BJ (cell line): ENCODE measurements around the gene DLL3. TPM values are rescaled to one million over a fixed set of nuclear protein-coding genes. Genes with fewer than 3 reads are reported as not detected.

Source experiments
- CTCF ChIA-PET: fragments of 350-600 bp; formaldehyde crosslinking; extraction: SDS; loops from one replicate; lab custom pipeline; 2021; ENCODE audit warnings: antibody characterized with exemption, inconsistent platforms; lab: Yijun Ruan, JAX
- POLR2A ChIA-PET: fragments of 300-600 bp; sonication (Branson Sonifier 250); formaldehyde crosslinking; extraction: SDS; loops from one replicate; lab custom pipeline; 2021; ENCODE audit warnings: antibody characterized with exemption; lab: Charles Lee
- DNase-seq: peaks from one replicate; pipeline ENCODE4 v3.0.0-alpha.2; 2011; ENCODE audit warnings: low read depth
- H3K27me3 ChIP-seq: 2 replicates; pipeline ENCODE4 v1.6.0; 2011; ENCODE audit warnings: low read length; ENCODE audit not compliant: control insufficient read depth, insufficient read depth
- H3K36me3 ChIP-seq: 2 replicates; pipeline ENCODE4 v1.5.1; 2011; ENCODE audit warnings: low read length; ENCODE audit not compliant: control insufficient read depth, insufficient read depth
- H3K4me3 ChIP-seq: 2 replicates; pipeline ENCODE4 v1.5.1; 2011; ENCODE audit warnings: low read depth, mild to moderate bottlenecking, control low read depth, low read length
- polyA plus RNA-seq: library from polyadenylated mRNA; depleted of rRNA; stranded (reverse); fragments of >200 nt; gene quantifications from 2 replicates; pipeline ENCODE4 v1.2.3, GENCODE V29; 2011
- TF ChIP-seq, protein P1 (sequence below): IDR thresholded peaks from 2 replicates; pipeline ENCODE4 v1.5.1; 2011; ENCODE audit warnings: low read depth, mild to moderate bottlenecking, control low read depth, inconsistent platforms, low read length, moderate library complexity; ENCODE audit not compliant: insufficient read depth

Gene DLL3
- polyA plus RNA-seq, 1 experiment, result 1.0 TPM

DNA sequence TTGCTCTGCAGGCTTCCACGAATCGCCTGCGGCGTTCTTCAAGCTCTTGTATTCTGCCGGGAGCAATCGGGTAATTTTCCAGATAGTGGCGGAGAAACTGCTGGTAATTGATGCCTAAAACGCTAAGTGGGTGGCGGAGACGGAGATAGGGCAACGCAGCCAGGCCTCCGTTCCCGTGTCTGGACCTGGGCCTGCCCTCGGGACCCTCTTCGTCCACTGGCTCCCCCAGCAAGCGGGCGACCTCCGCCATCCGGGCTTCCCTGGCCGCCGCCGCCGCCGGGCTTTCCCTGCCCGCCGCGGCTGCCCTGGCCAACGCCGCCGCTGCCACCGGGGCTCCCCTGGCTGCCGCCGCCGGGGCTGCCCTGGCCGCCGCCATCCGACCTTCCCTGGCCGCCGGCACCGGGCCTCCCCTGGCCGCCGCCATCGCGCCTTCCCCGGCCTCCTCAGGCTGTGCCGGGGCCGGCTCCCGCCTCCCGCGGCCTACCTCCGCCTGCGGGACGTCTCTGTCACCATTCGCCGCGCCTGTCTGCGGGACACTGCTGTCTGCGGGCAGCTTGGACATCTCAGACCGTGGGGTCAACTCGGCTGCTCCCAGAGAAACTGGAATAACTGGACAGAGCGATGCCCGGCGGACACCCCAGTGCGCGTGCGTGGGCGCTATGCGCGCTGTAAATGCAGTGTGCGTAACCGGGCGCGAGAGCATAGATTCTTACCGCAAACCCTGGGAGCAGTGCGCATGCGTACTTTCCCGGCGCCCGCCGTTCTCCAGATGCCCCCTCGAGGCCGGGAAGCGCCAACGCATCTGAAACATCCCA, 41.0 kb downstream of the DLL3 start, which contains the start of gene EID2:
EID2 (minus strand) TSS at position 644 of the 815 bp plus-strand sequence; CDS start at position 562, 82 bp downstream.
- no peaks in the 10 kb centered on the region for H3K36me3 ChIP-seq
- DNase-seq, result peak; percentile 62
- no peaks in the 10 kb centered on the region for H3K27me3 ChIP-seq
- peak within 1 kb of the TSS; percentile 87 for H3K4me3 ChIP-seq
- ChIA-PET POLR2A (no interaction called here), CTCF (interaction anchor here (1.0 to 5.1 kb wide), 5 partner anchors 9 to 294 kb away, joined by 3 to 28 read pairs (median 4); partner anchors contain the start of genes DYRK1B and PLEKHG2)
- TF ChIP-seq, protein P1, sequence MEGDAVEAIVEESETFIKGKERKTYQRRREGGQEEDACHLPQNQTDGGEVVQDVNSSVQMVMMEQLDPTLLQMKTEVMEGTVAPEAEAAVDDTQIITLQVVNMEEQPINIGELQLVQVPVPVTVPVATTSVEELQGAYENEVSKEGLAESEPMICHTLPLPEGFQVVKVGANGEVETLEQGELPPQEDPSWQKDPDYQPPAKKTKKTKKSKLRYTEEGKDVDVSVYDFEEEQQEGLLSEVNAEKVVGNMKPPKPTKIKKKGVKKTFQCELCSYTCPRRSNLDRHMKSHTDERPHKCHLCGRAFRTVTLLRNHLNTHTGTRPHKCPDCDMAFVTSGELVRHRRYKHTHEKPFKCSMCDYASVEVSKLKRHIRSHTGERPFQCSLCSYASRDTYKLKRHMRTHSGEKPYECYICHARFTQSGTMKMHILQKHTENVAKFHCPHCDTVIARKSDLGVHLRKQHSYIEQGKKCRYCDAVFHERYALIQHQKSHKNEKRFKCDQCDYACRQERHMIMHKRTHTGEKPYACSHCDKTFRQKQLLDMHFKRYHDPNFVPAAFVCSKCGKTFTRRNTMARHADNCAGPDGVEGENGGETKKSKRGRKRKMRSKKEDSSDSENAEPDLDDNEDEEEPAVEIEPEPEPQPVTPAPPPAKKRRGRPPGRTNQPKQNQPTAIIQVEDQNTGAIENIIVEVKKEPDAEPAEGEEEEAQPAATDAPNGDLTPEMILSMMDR, result peak; percentile 90

DNA sequence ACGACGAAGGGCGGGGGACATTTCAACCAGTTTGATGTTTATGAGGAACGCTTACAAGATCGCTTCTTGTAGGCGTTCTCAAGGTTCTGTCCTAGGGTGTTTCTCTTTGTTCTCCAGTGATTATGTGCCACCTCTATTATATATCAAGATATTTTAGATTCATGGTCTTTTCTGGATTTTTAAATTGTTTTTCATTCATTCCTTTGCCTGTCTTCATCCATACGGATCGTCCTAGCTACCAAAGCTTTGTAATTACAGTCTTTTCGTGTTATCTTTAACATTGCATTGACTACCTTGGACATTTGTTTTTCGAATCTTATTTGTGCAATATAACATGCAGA, 41.6 kb downstream of the DLL3 start:
- TF ChIP-seq, protein P1, result no peak
- no peaks in the 10 kb centered on the region for H3K36me3 ChIP-seq
- peak overlapping the region; percentile 87 for H3K4me3 ChIP-seq
- ChIA-PET CTCF (interaction anchor here (0.8 to 5.1 kb wide), 5 partner anchors 8 to 294 kb away, joined by 3 to 28 read pairs (median 3); partner anchors contain the start of gene DYRK1B), POLR2A (no interaction called here)
- H3K27me3 ChIP-seq, result no peaks in the 10 kb centered on the region
- DNase-seq, result no peak

DNA sequence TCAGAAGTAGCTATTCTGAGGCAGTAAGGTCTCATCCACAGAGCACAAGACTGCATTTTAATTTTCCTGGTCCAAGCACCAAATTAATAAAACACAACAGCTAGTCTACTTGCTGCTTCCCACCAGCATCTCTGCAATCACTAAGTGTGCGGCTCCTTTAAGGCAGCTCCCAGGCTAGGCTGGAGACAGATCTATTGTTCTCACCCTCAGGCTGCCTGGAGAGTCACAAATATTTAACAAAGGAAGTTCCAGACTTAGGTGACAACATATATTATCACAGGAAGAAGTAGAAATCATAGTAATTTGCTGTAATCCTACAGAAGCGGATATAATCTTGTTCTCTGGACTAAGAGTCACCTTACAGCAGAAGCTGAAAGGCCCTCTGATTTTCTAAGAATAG, 43.5 kb downstream of the DLL3 start:
- Histone ChIP-seq H3K27me3 (no peaks in the 10 kb centered on the region), H3K4me3 (no peak overlapping the region), H3K36me3 (no peaks in the 10 kb centered on the region)
- no peak for DNase-seq
- TF ChIP-seq, protein P1, result no peak
- POLR2A ChIA-PET, result no interaction called here
- CTCF ChIA-PET, result interaction anchor here (0.6 to 5.1 kb wide), 4 partner anchors 9 to 102 kb away, joined by 3 to 28 read pairs (median 4); no protein-coding TSS in a partner anchor

DNA sequence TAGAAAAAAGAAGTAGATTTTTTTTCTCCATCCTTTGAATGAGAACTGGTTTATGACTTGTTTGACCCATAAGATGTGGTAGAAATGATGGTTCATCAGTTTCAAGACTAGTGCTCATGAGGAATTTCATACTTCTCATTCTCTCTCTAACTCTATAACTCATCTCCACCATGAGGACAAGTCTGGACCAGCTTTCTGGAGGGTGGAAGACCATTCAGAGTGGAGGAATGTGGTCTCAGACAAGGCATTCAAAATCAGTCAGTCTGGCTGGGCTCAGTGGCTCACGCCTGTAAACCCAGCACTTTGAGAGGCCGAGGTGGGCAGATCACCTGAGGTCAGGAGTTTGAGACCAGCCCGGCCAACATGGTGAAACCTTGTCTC, 44.7 kb downstream of the DLL3 start:
- no peak for DNase-seq
- Histone ChIP-seq H3K4me3 (no peak overlapping the region), H3K27me3 (no peaks in the 10 kb centered on the region), H3K36me3 (no peaks in the 10 kb centered on the region)
- TF ChIP-seq, protein P1, result no peak
- ChIA-PET CTCF (interaction anchor here (5.1 kb wide), 1 partner anchor 8 kb away, joined by 28 read pairs; no protein-coding TSS in a partner anchor), POLR2A (no interaction called here)

DNA sequence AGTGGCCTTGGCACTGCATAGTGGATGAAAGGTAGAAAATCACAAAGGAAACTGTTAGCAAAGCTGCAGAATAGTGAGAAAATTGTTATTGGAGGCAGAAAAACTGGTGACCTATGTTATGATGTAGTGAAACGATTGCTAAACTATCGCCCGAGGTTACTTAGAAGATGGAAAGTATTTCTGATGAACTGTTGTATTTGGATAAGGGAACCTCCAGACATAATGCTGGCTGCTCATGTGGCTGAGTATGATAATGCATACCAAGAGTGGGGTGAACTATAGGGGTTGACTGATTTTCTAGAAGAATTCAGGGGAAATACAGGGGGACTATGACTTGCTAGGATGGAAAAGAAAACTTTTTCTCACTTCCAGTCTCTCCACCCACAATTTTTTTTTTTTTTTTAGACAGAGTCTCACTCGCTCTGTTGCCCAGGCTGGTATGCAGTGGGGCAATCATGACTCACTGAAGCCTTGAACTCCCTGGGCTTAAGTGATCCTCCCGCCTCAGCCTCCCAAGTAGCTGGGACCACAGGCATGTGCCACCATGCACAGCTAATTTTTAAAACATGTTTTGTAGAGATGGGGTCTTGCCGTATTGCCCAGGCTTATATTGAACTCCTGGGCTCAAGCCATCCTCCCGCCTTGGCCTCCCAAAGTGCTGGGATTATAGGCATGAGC, 45.6 kb downstream of the DLL3 start:
- H3K4me3 ChIP-seq, result no peak overlapping the region
- DNase-seq, result no peak
- ChIA-PET CTCF (no interaction called here), POLR2A (no interaction called here)
- TF ChIP-seq, protein P1, result no peak
- no peaks in the 10 kb centered on the region for H3K27me3 ChIP-seq
- H3K36me3 ChIP-seq, result no peaks in the 10 kb centered on the region
